ENCODE data around the gene VSIG4. TPM values are rescaled to one million over a fixed set of nuclear protein-coding genes. Genes with fewer than 3 reads are reported as not detected.

VSIG4 gene
- total RNA-seq, 1 donor from 2014 or later, result 237 TPM

GRCh38 chrX:66054978-66055377, 15.1 kb upstream of the VSIG4 start:
- H3K4me3 ChIP-seq, result no peak overlapping the region
- H3K36me3 ChIP-seq, result no peaks in the 10 kb centered on the region
- no peaks in the 10 kb centered on the region for H3K4me1 ChIP-seq
- no peak for TF ChIP-seq CTCF (IDR thresholded peaks at IDR 0.05)
- H3K9me3 ChIP-seq, result no peaks in the 10 kb centered on the region
- no peaks in the 10 kb centered on the region for H3K27me3 ChIP-seq
- H3K27ac ChIP-seq, result no peak overlapping the region
- ATAC-seq (no peak), DNase-seq (no peak)
- intact Hi-C loops (cut with DNase I), result no loop called here

GRCh38 chrX:66053414-66053813, 13.5 kb upstream of the VSIG4 start:
- no peak for TF ChIP-seq CTCF (IDR thresholded peaks at IDR 0.05)
- intact Hi-C loops (cut with DNase I), result no loop called here

GRCh38 chrX:66051980-66052379, 12.1 kb upstream of the VSIG4 start:
- ATAC-seq (peak; percentile 43), DNase-seq (no peak)
- intact Hi-C loops (cut with DNase I), result no loop called here
- Histone ChIP-seq H3K36me3 (no peaks in the 10 kb centered on the region), H3K4me3 (no peak overlapping the region), H3K27me3 (no peaks in the 10 kb centered on the region), H3K9me3 (no peaks in the 10 kb centered on the region), H3K4me1 (no peaks in the 10 kb centered on the region), H3K27ac (no peak overlapping the region)
- no peak for TF ChIP-seq CTCF (IDR thresholded peaks at IDR 0.05)

More at GRCh38 chrX:66053414-66053813, 13.5 kb upstream of the VSIG4 start:
- no peaks in the 10 kb centered on the region for H3K36me3 ChIP-seq
- no peaks in the 10 kb centered on the region for H3K9me3 ChIP-seq
- no peak overlapping the region for H3K27ac ChIP-seq
- H3K4me3 ChIP-seq, result no peak overlapping the region
- H3K27me3 ChIP-seq, result no peaks in the 10 kb centered on the region
- H3K4me1 ChIP-seq, result no peaks in the 10 kb centered on the region
- ATAC-seq (peak; percentile 60), DNase-seq (no peak)

GRCh38 chrX:66050140-66050569, 10.3 kb upstream of the VSIG4 start:
- TF ChIP-seq CTCF (IDR thresholded peaks at IDR 0.05), result no peak
- H3K4me3 ChIP-seq, result no peak overlapping the region
- intact Hi-C loops (cut with DNase I), result no loop called here
- ATAC-seq (peak; percentile 89), DNase-seq (no peak)
- no peak overlapping the region for H3K27ac ChIP-seq
- no peaks in the 10 kb centered on the region for H3K4me1 ChIP-seq
- H3K36me3 ChIP-seq, result no peaks in the 10 kb centered on the region
- H3K27me3 ChIP-seq, result no peaks in the 10 kb centered on the region
- no peaks in the 10 kb centered on the region for H3K9me3 ChIP-seq

GRCh38 chrX:66049056-66049455, 9.2 kb upstream of the VSIG4 start:
- H3K36me3 ChIP-seq, result no peaks in the 10 kb centered on the region
- no peak for ATAC-seq
- no peak for TF ChIP-seq CTCF (IDR thresholded peaks at IDR 0.05)
- no peaks in the 10 kb centered on the region for H3K9me3 ChIP-seq
- H3K27me3 ChIP-seq, result no peaks in the 10 kb centered on the region
- H3K4me3 ChIP-seq, result no peak overlapping the region
- DNase-seq, result no peak
- intact Hi-C loops (cut with DNase I), result no loop called here
- no peak overlapping the region for H3K27ac ChIP-seq
- no peaks in the 10 kb centered on the region for H3K4me1 ChIP-seq

GRCh38 chrX:66046612-66047235, 6.8 kb upstream of the VSIG4 start:
- no peaks in the 10 kb centered on the region for H3K9me3 ChIP-seq
- no peak overlapping the region for H3K27ac ChIP-seq
- H3K27me3 ChIP-seq, result no peaks in the 10 kb centered on the region
- no peaks in the 10 kb centered on the region for H3K36me3 ChIP-seq
- no peak for DNase-seq
- peak; percentile 71 for ATAC-seq
- no peak for TF ChIP-seq CTCF (IDR thresholded peaks at IDR 0.05)
- no peaks in the 10 kb centered on the region for H3K4me1 ChIP-seq
- no peak overlapping the region for H3K4me3 ChIP-seq
- intact Hi-C loops (cut with DNase I), result no loop called here
